DND-41 (cell line): ENCODE measurements around the gene ARL2.

Source experiments
- ATAC-seq: fragments of 200-7000 bp; cut with Tn5 transposase; 3 replicates; pipeline ENCODE4 v1.9.1; 2021; ENCODE audit warnings: low read depth; ENCODE audit not compliant: insufficient read depth
- DNase-seq: peaks from one replicate; pipeline ENCODE4 v3.0.0-alpha.2; 2020
- H2AFZ ChIP-seq: 2 replicates; pipeline ENCODE4 v1.6.0; 2012; ENCODE audit warnings: low read depth, low read length
- H3K27ac ChIP-seq: 2 replicates; pipeline ENCODE4 v1.5.1; 2012; ENCODE audit warnings: low read length, inconsistent platforms
- H3K27me3 ChIP-seq: fragments of 200-600 bp; sonication (generic); 2 replicates; pipeline ENCODE4 v1.6.0; 2012; ENCODE audit warnings: low read length, mild to moderate bottlenecking, inconsistent platforms; ENCODE audit not compliant: insufficient read depth, poor library complexity
- H3K36me3 ChIP-seq: 2 replicates; pipeline ENCODE4 v1.5.1; 2012; ENCODE audit warnings: low read length, inconsistent platforms; ENCODE audit not compliant: insufficient read depth
- H3K4me1 ChIP-seq: 2 replicates; pipeline ENCODE4 v1.5.1; 2012; ENCODE audit warnings: mild to moderate bottlenecking, low read length; ENCODE audit not compliant: insufficient read depth
- H3K4me2 ChIP-seq: 2 replicates; pipeline ENCODE4 v1.6.0; 2012; ENCODE audit warnings: mild to moderate bottlenecking, moderate library complexity, low read length, inconsistent platforms; ENCODE audit not compliant: insufficient read depth
- H3K4me3 ChIP-seq, 2 experiments: fragments of 200-600 bp in 1 of 2; shearing (Covaris generic) in 1 of 2; 2 replicates each; pipeline ENCODE4 v1.5.1; 2012 to 2016; ENCODE audit warnings: inconsistent platforms in 2 of 2, low read length in 2 of 2, mild to moderate bottlenecking in 2 of 2, low read depth in 1 of 2, moderate library complexity in 1 of 2
- H3K79me2 ChIP-seq: 2 replicates; pipeline ENCODE4 v1.6.0; 2012; ENCODE audit warnings: low read length, inconsistent platforms; ENCODE audit not compliant: insufficient read depth
- H3K9ac ChIP-seq: 2 replicates; pipeline ENCODE4 v1.6.0; 2012; ENCODE audit warnings: low read depth, mild to moderate bottlenecking, inconsistent platforms, low read length, moderate library complexity
- H3K9me3 ChIP-seq: 2 replicates; pipeline ENCODE4 v1.5.1; 2012; ENCODE audit warnings: low read length, moderate library complexity, mild to moderate bottlenecking, inconsistent platforms; ENCODE audit not compliant: insufficient read depth, severe bottlenecking
- H4K20me1 ChIP-seq: 2 replicates; pipeline ENCODE4 v1.6.0; 2012; ENCODE audit warnings: low read length; ENCODE audit not compliant: insufficient read depth
- CTCF ChIP-seq: IDR thresholded peaks from 2 replicates; pipeline ENCODE4 v1.5.1; 2012; ENCODE audit warnings: borderline replicate concordance, low read length, moderate library complexity, mild to moderate bottlenecking; ENCODE audit not compliant: poor library complexity, severe bottlenecking; ENCODE audit errors: extremely low read depth
- EZH2 ChIP-seq: IDR thresholded peaks from 3 replicates; pipeline ENCODE4 v1.6.1; 2012; ENCODE audit warnings: borderline replicate concordance, low read depth, mild to moderate bottlenecking, moderate library complexity, low read length, inconsistent platforms; ENCODE audit not compliant: severe bottlenecking

Gene ARL2

GRCh38 chr11:64990222-64990923 is 23.6 kb upstream of the ARL2 start:
- no peak for DNase-seq
- H3K9ac ChIP-seq, result no peak overlapping the region
- no peaks in the 10 kb centered on the region for H3K4me1 ChIP-seq
- no peaks in the 10 kb centered on the region for H3K79me2 ChIP-seq
- H3K36me3 ChIP-seq, result no peaks in the 10 kb centered on the region
- peaks cover 3% of the 10 kb centered on the region for H3K27me3 ChIP-seq
- H3K4me2 ChIP-seq, result no peak overlapping the region
- TF ChIP-seq EZH2, result no peak
- no peak for TF ChIP-seq CTCF
- H3K27ac ChIP-seq, result no peak overlapping the region
- H3K9me3 ChIP-seq, result no peaks in the 10 kb centered on the region
- no peak for ATAC-seq
- no peaks in the 10 kb centered on the region for H4K20me1 ChIP-seq
- H3K4me3 ChIP-seq, result no peak overlapping the region
- H2AFZ ChIP-seq, result no peak overlapping the region

DNA sequence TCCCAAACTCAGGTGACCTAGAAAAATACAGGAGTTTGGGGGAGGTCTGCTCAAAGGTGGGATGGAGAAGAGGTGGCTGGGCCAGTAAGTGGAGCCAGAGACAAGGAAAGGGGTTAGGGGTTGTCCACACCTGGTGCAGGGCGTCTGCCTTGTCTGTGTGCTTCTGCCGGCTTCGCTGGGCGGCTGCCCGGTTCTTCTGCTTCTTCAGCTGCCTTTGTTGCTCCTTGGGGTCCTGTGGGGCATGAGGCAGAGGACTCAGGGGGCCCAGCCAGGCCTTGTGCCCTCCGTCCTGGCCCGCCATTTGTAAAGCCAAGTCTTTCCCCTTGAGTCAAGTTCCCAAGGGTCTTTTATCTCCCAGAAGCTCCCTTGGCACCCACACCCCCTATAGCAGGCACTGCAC is 19.6 kb upstream of the ARL2 start:
- no peak overlapping the region for H3K9ac ChIP-seq
- peaks cover 22% of the 10 kb centered on the region for H3K4me1 ChIP-seq
- H3K27me3 ChIP-seq, result no peaks in the 10 kb centered on the region
- no peak overlapping the region for H3K27ac ChIP-seq
- DNase-seq (no peak), ATAC-seq (no peak)
- no peak for TF ChIP-seq CTCF
- TF ChIP-seq EZH2, result no peak
- no peak overlapping the region for H2AFZ ChIP-seq
- no peak overlapping the region for H3K4me2 ChIP-seq
- H4K20me1 ChIP-seq, result no peaks in the 10 kb centered on the region
- H3K36me3 ChIP-seq, result no peaks in the 10 kb centered on the region
- no peaks in the 10 kb centered on the region for H3K79me2 ChIP-seq
- no peak overlapping the region for H3K4me3 ChIP-seq
- no peaks in the 10 kb centered on the region for H3K9me3 ChIP-seq

DNA sequence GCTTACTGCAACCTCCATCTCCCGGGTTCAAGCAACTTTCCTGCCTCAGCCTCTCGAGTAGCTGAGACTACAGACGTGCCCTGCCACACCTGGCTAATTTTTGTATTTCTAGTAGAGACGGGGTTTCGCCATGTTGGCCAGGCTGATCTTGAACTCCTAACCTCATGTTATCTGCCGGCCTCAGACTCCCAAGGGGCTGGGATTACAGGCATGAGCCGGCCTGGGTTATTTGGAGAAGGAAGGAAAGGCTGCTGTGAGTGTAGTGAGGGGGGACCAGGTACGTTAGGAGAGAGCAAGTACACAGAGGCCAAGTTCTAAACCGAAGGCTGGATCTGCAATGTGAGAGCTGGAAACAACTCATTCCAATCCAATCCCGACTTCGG is 17.6 kb upstream of the ARL2 start:
- Histone ChIP-seq H3K4me3 (no peak overlapping the region), H3K27ac (no peak overlapping the region), H3K36me3 (no peaks in the 10 kb centered on the region), H3K9ac (no peak overlapping the region), H3K4me2 (no peak overlapping the region), H2AFZ (no peak overlapping the region), H4K20me1 (no peaks in the 10 kb centered on the region), H3K4me1 (peaks cover 30% of the 10 kb centered on the region), H3K9me3 (no peaks in the 10 kb centered on the region), H3K27me3 (no peaks in the 10 kb centered on the region), H3K79me2 (no peaks in the 10 kb centered on the region)
- DNase-seq (no peak), ATAC-seq (no peak)
- TF ChIP-seq EZH2 (no peak), CTCF (no peak)
